Forelimb muscle (tissue), 1 donor: ENCODE results near the gene CFAP100. TPM values are rescaled to one million over a fixed set of nuclear protein-coding genes. Genes with fewer than 3 reads are reported as not detected.

Experiments used
- DNase-seq: peaks from one replicate; pipeline ENCODE4 v3.0.0-alpha.2; 2013; ENCODE audit warnings: low read depth
- polyA plus RNA-seq: library from polyadenylated mRNA; unstranded; fragments of 120-200 nt; gene quantifications from one replicate; pipeline ENCODE4 v1.2.1, GENCODE V29; 2013; ENCODE audit not compliant: insufficient read length

Gene CFAP100
- polyA plus RNA-seq, 1 donor = 0.94 TPM

- DNase-seq = no peak
These were observed 45.9 kb downstream of the CFAP100 start for GRCh38 chr3:126440709-126440995.

DNA sequence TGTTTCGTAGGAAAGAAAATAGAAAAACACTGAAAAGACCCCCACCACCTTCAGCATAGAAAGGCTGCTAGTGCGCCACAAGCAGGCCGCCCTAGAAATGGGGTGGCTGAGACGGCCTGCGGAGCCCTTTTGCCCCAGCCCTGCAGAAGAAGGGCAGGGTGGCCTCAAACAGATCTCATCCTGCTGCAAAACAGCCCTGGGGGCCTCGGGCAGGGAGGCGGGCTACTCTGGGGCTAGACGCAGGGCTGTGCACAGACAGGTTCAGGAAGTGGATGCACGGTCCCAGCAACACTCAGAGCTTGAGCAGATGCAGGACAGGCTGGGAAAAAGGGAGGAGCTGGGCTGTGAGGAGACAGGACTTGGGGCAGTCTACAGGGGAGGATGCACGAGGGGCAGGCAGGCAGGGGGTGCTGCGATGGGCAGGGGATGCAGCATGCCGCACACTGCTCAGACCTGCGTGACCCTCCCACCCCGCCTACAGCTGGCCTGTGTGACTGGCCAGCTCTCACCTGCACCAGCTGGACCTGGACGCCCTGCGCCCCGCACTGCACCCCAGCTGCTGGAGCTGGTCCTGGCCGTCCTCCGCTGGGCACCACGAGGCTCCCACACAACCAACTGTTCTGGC lies 46.7 kb downstream of the CFAP100 start:
- no peak for DNase-seq

- peak; percentile 79 for DNase-seq
These were observed 47.6 kb downstream of the CFAP100 start for GRCh38 chr3:126442094-126442855.

DNA sequence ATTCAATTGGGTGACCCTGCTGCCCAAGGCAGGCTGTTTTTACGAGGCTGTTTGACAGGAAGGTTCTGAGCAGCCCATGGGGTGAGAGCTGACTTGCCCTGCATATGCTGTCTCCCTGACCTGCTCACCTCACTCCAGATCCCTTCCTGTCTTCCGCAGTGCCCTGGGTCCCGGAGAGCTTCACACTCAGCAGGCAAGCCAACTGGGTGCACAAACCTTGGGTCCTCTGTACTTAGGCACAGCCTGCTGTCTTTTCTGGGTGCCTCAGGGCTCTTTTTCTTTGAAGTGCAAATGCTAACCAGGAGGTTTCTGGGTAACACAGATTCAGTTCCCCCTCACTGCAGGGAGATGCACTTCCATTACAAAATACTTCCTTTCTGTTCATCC lies 48.1 kb downstream of the CFAP100 start:
- no peak for DNase-seq

DNA sequence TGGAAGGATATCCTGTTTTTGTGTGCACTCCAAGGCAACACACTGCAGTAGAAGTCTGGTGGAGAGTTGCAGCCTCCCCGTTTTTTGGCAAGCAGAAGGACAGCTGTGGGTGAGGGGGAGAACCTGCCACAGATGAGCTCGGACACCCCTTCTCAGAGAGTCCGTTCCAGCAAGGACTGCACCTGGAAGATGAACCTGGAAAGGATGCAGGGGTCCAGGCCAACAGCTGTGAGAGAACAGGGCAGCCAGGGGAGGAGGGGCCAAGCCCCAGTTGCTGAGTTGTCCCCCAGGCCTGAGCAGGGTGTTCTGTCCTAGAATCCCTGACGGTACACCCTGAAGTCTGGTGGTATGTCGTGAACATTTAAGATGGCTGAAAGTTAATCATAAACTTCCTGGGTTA lies 50.8 kb downstream of the CFAP100 start:
- no peak for DNase-seq

DNA sequence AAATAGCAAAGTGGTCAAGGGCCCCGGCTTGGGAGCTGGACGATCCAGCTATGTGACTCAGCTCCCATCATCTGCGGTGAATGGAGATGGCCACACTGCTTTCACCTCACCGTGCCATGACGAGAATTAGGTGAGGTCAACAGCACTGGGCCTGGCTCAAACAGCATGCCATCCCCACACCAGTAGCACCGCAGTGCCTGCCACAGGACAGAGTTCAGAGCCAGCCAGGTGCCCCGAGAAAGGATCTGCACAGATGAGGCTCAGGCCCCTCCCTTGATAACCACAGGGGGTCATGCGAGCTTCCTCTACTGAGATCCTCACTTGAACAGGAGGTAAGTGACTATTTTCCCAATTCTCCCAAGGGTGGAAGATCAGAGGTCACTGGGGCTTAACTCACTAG lies 51.6 kb downstream of the CFAP100 start:
- no peak for DNase-seq

GRCh38 chr3:126446791-126447190 lies 52.1 kb downstream of the CFAP100 start:
- no peak for DNase-seq

GRCh38 chr3:126447456-126448106 lies 52.9 kb downstream of the CFAP100 start:
- no peak for DNase-seq

DNA sequence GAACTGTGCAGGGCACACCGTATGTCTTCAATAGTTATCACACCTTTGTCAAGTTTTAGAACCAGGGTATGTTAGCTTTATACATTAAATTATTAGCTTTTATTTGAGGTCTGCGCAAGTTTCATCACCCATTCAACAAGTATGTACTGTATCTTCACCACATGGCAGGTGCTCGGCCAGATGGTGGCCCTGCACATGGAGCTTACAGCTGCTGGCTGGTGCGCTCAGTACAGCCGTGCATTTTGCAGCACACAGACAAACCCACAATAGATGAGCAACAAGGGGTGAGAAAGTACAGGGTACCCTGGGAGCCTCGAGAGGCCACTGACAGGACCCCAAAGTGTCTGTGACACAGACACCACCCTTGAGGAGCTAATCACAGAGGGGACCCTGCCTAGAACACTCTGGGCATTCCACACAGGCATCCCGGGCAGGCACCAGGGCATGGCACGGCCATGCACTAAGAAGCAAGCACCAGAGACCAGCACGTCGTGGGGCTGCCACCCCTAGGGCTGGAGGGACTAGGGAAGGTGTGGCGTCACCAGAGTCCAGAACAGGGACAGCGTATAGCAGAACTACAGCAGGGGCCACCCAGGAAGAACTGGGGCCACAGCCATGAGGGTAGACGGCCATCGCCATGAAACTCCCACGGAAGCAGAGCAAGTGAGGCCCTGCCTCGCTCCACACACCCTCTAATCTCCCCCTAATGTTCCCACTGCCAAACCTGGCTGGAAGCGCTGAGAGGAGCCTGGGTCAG lies 53.6 kb downstream of the CFAP100 start:
- DNase-seq = no peak

DNA sequence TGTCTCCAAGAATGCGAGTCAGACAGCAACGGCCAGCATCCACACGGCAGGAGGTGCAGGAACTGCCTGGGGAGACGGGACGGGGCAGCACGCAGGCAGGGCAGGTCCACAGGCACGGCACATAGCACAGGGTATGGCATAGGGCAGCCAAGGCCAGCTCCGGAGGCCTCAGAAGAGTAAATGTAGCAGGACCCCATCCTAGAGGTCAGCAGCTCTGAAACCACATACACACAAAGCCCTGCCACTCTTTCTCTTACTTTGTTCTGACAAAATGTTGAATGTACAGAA lies 54.1 kb downstream of the CFAP100 start:
- DNase-seq = no peak

DNA sequence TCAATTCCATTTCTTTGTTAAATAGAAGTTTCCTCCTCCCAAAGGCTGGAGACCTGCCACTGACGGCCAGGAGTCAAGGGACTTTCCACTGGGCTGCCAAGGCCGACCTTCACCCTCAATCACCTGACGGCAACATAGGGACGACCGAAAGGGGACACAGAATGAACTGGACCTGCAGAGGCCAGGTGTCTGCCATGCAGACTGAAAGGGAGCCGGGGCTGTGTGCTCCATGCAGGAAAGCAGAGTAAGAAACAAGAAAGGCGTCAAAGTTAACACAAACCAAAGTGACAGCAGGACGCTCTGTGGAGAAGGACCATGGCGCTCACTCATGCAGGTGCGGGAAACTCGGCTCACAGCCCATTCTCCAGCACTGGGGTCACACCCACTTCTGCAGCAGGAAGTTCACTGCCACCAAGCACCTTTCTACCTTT lies 54.9 kb downstream of the CFAP100 start:
- no peak for DNase-seq

- DNase-seq = no peak
These were observed 55.5 kb downstream of the CFAP100 start for GRCh38 chr3:126450219-126450618.

- no peak for DNase-seq
These were observed 56.0 kb downstream of the CFAP100 start for GRCh38 chr3:126450744-126451143.

- no peak for DNase-seq
These were observed 56.8 kb downstream of the CFAP100 start for GRCh38 chr3:126451511-126451910.

- no peak for DNase-seq
These were observed 57.5 kb downstream of the CFAP100 start for GRCh38 chr3:126452213-126452612.

DNA sequence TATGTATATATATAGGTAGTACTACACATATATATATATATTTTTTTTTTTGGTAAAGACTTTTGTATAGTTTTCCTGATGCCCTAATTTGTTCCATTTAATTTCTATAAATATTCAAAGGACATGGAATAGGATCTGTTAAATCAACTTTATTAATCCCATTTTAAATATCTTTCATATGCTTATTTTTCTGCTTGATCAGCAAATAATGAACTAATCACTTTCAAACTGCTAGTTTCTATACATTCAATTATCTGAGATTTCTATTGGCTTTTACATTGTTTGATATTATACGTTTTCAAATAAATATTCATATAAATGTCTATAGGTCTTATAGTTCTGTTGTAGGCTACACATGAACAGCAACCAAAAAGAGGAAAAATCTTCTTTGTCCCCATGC lies 59.3 kb downstream of the CFAP100 start:
- DNase-seq = no peak

DNA sequence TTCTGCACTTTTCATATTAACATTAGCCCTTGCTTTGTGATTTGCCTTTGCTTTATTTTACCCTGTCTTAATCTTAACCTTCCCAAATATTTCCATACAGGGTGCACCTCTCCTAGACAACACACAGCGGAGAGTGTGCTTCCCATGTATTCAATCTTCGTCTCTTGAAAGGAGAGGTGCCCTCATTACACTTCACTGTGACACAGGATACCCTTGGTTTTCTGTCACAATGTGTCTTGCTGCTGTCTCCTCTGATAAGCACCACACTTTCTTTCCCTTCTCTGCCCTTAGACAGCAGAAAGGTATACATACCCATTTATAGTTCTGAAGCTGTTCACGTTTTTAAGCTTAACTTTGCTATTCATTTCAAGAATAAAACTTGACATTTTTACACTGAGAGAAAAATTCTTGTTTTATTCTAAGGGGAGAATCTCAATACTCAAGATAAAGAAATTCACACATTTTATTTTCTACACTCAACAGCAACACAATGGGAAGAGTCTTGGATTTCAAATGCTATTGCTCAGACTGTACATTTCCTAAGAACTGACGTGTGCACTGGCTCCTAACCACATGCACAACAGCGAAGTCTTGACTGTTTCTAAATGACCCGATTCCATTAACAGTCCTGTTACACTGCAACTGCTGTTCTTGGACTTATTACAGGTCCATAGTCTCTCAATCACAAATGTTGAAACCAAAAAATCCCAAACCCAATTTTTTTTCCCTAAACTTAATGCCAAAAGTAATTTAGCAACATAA lies 59.9 kb downstream of the CFAP100 start:
- DNase-seq = no peak

DNA sequence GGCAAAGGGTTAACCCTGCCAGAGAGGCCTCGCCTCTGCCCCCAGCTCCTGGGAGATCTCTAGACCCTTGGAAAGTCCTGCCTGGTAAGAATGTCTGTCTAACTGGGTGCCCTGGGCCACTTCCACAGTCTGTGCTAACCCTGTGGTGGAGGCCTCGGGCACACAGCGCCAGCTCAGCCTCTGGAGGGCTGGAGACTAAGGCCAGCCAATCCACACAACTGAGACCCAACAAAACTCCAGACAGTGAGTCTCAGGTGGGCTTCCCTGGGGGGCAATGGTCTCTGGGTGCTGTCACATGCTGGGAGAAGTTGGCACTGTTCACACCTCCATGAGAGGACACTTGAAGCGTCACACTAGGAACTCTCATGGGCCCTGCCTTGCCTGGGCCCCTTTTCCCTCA lies 61.5 kb downstream of the CFAP100 start:
- DNase-seq = no peak

DNA sequence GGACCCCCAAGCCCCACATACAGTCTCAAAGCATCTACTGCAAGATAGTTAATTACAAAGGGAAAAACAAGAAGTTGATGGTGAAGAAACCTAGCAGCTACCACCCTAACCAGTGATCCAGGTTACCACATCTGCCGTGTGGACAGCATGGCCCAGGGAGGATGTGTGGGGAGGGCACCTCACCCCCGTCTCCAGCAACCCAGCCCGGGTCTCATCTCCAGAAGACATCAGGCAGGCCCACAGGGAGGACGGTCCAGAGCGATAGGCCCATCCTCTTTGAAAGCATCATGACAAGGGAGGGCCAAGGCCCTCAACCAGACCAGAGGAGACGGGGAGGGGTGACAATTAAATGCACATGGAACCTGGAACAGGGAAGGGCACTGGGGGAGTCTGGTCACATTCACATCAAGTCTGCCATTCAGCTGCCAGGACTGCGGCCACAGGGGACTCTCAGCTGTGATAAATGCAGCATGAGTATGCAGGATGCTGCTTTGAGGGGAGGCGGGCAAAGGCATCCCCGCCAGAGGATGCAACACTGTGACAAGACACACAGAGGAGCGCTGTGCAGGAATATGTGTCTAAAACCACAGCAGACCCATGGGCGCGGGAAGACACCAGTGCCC lies 62.2 kb downstream of the CFAP100 start:
- DNase-seq = no peak

- DNase-seq = no peak
These were observed 64.5 kb downstream of the CFAP100 start for GRCh38 chr3:126459111-126459762.

GRCh38 chr3:126459763-126460127 lies 65.0 kb downstream of the CFAP100 start:
- DNase-seq = no peak
